HCEC 1CT (cell line): ENCODE results near the gene SPRR2B.
"Not testable (repeated sequence)": the region's sequence is repeated elsewhere in the genome, so short reads cannot be mapped to it uniquely, and the experiment has no call there.

ENCODE experiments used
- DNase-seq: peaks from one replicate; pipeline ENCODE4 v3.0.0-alpha.2; 2017

Gene SPRR2B

GRCh38 chr1:153032677-153033308, 38.6 kb downstream of the SPRR2B start:
- peak; percentile 79 for DNase-seq

DNA sequence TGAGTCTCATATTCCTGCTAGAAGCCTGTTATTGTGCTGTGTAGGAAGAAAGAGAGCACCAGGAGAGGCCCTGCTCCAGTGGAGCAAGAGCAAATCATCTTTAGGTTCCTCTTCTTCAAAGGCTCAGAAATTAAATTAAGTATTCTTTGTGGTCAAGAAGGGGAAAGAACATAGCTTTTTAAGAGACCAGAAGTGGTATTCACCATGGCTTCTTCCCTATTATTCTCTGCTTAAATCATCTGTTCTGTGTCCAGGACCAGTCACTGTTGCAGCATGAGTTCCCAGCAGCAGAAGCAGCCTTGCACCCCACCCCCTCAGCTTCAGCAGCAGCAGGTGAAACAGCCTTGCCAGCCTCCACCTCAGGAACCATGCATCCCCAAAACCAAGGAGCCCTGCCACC, 39.3 kb downstream of the SPRR2B start:
- no peak for DNase-seq

DNA sequence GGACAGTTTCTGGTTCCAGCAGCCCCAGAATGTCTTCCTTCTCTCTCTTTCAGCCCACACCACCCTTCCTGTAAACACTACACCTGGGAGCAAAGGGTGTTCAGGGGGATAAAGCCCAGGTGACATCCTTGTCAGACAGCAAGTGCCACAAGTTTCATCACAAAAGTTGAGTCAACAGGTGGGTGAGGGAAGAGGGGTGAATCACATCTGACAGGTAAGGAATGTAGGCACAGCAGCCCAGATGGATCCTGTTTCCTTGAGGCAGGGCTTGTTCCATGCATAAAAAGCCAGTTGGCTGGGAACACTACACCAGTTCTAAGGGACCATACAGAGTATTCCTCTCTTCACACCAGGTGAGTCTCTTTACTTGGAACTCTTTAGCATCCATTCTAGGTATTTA, 40.5 kb downstream of the SPRR2B start, which contains the start of gene SPRR1B:
Gene SPRR1B, plus strand, starts transcription at position 309 of the 400 bp plus-strand sequence. CDS start 1,143 bp downstream, outside the sequence.
- DNase-seq = no peak

GRCh38 chr1:153028766-153029165, 42.6 kb downstream of the SPRR2B start:
- DNase-seq = no peak

- DNase-seq = no peak
Observed at GRCh38 chr1:153025797-153026196, 45.6 kb downstream of the SPRR2B start.

DNA sequence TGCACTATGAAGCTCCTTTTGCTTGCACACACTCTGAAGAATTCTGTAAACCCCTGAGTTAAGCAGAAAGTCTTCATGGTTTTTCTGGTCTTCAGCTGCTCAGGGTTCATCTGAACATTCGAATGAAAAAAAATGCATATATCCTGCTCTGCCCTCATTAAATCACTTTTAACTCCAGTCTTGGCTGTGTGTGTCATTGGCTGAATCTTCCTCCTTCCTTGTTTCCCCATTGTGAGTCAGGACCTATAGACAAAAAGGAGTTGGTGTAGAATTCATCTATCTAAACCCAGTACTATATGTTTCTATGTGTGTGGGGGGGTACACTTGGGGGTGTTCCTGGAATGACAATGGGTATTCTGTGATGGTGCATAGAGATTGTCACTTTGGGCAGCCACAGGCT, 47.0 kb downstream of the SPRR2B start:
- DNase-seq = no peak

GRCh38 chr1:153023109-153023508, 48.3 kb downstream of the SPRR2B start:
- DNase-seq = no peak

GRCh38 chr1:153022340-153022739, 49.1 kb downstream of the SPRR2B start:
- not testable (repeated sequence) for DNase-seq

DNA sequence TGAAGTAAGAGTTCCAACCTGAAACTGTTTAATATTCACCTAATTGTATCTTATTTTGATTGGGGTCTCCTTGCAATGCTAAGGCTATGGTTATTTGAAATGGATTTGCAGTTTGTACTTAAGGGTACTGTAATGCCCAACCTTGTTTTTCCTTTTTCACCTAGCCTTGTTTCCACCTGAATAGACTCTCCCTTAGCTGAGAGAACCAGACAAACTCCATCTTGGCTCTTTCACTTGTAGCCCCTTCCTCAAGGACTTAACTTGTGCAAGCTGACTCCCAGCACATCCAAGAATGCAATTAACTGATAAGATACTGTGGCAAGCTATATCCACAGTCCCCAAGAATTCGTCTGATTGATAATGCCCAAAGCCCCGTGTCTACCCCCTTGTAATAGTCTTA, 49.6 kb downstream of the SPRR2B start:
- DNase-seq = not testable (repeated sequence)
